Stimulated activated CD4-positive, alpha-beta T cell treated with anti-CD3 and anti-CD28 coated beads, TNF-alpha, amount 100 ng/mL, for 1 hour (primary cell): ENCODE data around the gene TENM4.
"Not testable (repeated sequence)": the region's sequence is repeated elsewhere in the genome, so short reads cannot be mapped to it uniquely, and the experiment has no call there.

Source experiments
- DNase-seq, 3 donors: peaks; one replicate each; pipeline ENCODE4 v3.0.0-alpha.2; 2020; ENCODE audit warnings: low read depth in 3 of 3, low spot score in 1 of 3

Gene TENM4

GRCh38 chr11:79255965-79256364 lies 184.9 kb downstream of the TENM4 start:
- DNase-seq = no peak

- DNase-seq = no peak
Measured at GRCh38 chr11:79253280-79253679, 187.6 kb downstream of the TENM4 start.

- DNase-seq = no peak
Measured at GRCh38 chr11:79249295-79249993, 191.4 kb downstream of the TENM4 start.

- no peak for DNase-seq
Measured at GRCh38 chr11:79244798-79245197, 196.0 kb downstream of the TENM4 start.

GRCh38 chr11:79244241-79244772 lies 196.5 kb downstream of the TENM4 start:
- no peak for DNase-seq

GRCh38 chr11:79243422-79244210 lies 197.2 kb downstream of the TENM4 start:
- no peak for DNase-seq

GRCh38 chr11:79242616-79243015 lies 198.2 kb downstream of the TENM4 start:
- no peak for DNase-seq

GRCh38 chr11:79241852-79242241 lies 199.0 kb downstream of the TENM4 start:
- DNase-seq = no peak

- DNase-seq = no peak
Measured at GRCh38 chr11:79241205-79241851, 199.5 kb downstream of the TENM4 start.

- DNase-seq = no peak
Measured at GRCh38 chr11:79237703-79238102, 203.1 kb downstream of the TENM4 start.

GRCh38 chr11:79237091-79237490 lies 203.7 kb downstream of the TENM4 start:
- DNase-seq = no peak

- no peak for DNase-seq
Measured at GRCh38 chr11:79236541-79236971, 204.3 kb downstream of the TENM4 start.

- DNase-seq = no peak
Measured at GRCh38 chr11:79235696-79236095, 205.1 kb downstream of the TENM4 start.

GRCh38 chr11:79232346-79232745 lies 208.5 kb downstream of the TENM4 start:
- DNase-seq = no peak

- DNase-seq = no peak
Measured at GRCh38 chr11:79229047-79229446, 211.8 kb downstream of the TENM4 start.

- DNase-seq = no peak
Measured at GRCh38 chr11:79227767-79228755, 212.8 kb downstream of the TENM4 start.

GRCh38 chr11:79227308-79227707 lies 213.5 kb downstream of the TENM4 start:
- DNase-seq = no peak

GRCh38 chr11:79226126-79226525 lies 214.7 kb downstream of the TENM4 start:
- no peak for DNase-seq

- not testable (repeated sequence) for DNase-seq
Measured at GRCh38 chr11:79222163-79222562, 218.7 kb downstream of the TENM4 start.

- no peak for DNase-seq
Measured at GRCh38 chr11:79221444-79222130, 219.2 kb downstream of the TENM4 start.
